ENCODE data around the gene PGS1. TPM values are rescaled to one million over a fixed set of nuclear protein-coding genes. Genes with fewer than 3 reads are reported as not detected.
"Not testable (repeated sequence)": the region's sequence is repeated elsewhere in the genome, so short reads cannot be mapped to it uniquely, and the experiment has no call there.

Gene PGS1
- total RNA-seq, 1 donor from 2014 or later = 85.5 TPM

DNA sequence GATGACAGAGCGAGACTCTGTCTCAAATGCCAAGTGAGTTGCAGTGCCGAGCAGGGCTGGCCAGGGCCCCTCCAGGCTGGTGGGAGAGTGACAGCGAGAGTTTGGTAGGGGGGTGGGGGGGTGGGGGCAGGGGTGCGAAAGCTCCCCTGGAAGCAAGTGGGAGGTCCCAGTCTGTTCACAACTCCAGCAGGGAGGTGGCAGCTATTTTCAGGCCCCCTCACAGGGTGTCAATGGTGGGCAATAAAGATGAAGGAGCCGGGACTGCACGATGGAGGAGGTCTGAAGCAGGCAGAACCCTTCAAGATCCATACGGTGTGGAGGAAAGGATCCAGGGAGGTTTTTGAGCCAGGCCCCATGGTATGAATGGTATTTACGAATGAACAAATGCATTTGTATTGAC is 83.7 kb downstream of the PGS1 start:
- Mint-ChIP-seq H3K4me3 (ENCODE audit: unreplicated experiment) (no peak overlapping the region), H3K27me3 (ENCODE audit: unreplicated experiment) (peaks cover 5% of the 10 kb centered on the region), H3K9me3 (ENCODE audit: unreplicated experiment) (no peaks in the 10 kb centered on the region), H3K36me3 (ENCODE audit: low read depth, unreplicated experiment) (no peaks in the 10 kb centered on the region), H3K27ac (ENCODE audit: unreplicated experiment) (no peak overlapping the region), H3K4me1 (ENCODE audit: unreplicated experiment) (no peaks in the 10 kb centered on the region)
- TF ChIP-seq, protein P1, sequence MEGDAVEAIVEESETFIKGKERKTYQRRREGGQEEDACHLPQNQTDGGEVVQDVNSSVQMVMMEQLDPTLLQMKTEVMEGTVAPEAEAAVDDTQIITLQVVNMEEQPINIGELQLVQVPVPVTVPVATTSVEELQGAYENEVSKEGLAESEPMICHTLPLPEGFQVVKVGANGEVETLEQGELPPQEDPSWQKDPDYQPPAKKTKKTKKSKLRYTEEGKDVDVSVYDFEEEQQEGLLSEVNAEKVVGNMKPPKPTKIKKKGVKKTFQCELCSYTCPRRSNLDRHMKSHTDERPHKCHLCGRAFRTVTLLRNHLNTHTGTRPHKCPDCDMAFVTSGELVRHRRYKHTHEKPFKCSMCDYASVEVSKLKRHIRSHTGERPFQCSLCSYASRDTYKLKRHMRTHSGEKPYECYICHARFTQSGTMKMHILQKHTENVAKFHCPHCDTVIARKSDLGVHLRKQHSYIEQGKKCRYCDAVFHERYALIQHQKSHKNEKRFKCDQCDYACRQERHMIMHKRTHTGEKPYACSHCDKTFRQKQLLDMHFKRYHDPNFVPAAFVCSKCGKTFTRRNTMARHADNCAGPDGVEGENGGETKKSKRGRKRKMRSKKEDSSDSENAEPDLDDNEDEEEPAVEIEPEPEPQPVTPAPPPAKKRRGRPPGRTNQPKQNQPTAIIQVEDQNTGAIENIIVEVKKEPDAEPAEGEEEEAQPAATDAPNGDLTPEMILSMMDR (IDR thresholded peaks at IDR 0.05; ENCODE audit: unreplicated experiment) = no peak
- DNase-seq (ENCODE audit: low spot score) = no peak

DNA sequence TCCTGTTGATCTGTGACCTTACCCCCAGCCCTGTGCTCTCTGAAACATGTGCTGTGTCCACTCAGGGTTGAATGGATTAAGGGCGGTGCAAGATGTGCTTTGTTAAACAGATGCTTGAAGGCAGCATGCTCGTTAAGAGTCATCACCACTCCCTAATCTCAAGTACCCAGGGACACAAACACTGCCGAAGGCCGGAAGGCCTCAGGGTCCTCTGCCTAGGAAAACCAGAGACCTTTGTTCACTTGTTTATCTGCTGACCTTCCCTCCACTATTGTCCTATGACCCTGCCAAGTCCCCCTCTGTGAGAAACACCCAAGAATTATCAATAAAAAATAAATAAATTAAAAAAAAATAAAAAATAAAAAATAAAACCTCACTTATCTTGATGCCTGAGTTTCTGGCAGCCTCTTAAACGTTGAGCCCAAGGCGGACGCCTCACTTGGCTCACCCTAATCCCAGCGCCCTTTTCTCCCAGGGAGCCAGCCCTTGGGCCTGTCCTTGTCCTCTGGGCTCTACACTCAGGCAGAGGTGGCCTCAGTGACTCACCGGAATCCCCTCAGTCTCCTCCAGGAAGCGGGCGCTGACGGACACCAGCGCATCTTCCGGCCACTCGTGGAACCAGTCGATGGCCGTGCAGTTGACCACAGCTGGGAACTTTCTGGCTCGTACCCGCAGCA is 87.8 kb downstream of the PGS1 start:
- H3K9me3 Mint-ChIP-seq (ENCODE audit: unreplicated experiment); H3K4me1 Mint-ChIP-seq (ENCODE audit: unreplicated experiment); H3K4me3 Mint-ChIP-seq (ENCODE audit: unreplicated experiment); H3K27ac Mint-ChIP-seq (ENCODE audit: unreplicated experiment); H3K36me3 Mint-ChIP-seq (ENCODE audit: low read depth, unreplicated experiment); H3K27me3 Mint-ChIP-seq (ENCODE audit: unreplicated experiment); DNase-seq (ENCODE audit: low spot score): not testable (repeated sequence)

DNA sequence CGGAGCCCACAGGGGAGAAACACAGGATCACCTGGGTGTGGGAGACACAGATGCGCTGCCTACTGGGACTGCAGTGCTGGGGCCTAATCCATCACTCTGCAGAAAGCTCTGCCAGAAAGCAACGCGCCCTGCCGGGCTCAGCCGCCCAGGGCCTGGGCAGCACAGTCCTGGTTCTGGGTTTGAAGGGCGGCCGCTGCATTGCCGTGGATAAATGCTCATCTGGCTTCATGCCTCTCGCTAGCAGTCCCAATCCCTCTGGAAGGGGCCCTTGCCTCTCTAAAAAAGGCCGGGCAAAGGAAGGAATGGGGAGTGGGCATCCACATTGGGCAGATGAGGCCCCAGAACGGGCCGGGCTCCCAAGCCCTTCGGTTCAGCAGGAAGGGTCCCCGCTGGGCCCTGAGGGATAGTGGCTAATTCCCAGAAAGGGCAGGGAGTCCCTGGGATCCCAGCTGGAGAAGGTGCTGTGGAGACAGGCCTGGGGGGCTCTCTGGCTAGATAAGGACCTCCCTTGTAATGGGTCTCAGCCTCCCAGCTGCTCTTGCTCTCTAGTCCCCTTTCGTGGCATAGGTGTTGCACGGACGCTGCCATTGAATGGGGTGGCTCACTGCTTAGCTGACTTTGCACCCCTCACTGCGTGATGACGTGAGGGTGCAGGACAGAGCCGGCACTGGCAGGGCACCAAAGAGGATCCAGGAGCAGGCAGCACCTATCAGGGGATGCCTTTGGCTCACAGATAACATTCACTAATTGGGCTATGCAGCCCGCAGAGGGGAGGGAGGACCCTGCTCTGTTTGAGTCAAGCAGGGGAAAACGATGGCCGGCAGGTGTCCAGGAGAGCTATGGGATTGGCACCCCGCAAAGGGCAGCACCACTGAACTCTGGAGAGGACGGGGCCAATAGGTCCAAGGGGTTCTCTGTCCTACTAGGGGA is 88.6 kb downstream of the PGS1 start:
- Mint-ChIP-seq H3K27ac (ENCODE audit: unreplicated experiment) (no peak overlapping the region), H3K4me3 (ENCODE audit: unreplicated experiment) (no peak overlapping the region), H3K9me3 (ENCODE audit: unreplicated experiment) (no peaks in the 10 kb centered on the region), H3K36me3 (ENCODE audit: low read depth, unreplicated experiment) (no peaks in the 10 kb centered on the region), H3K4me1 (ENCODE audit: unreplicated experiment) (no peaks in the 10 kb centered on the region), H3K27me3 (ENCODE audit: unreplicated experiment) (peaks cover 4% of the 10 kb centered on the region)
- TF ChIP-seq, protein P1 (IDR thresholded peaks at IDR 0.05; ENCODE audit: unreplicated experiment) = no peak
- DNase-seq (ENCODE audit: low spot score) = no peak

DNA sequence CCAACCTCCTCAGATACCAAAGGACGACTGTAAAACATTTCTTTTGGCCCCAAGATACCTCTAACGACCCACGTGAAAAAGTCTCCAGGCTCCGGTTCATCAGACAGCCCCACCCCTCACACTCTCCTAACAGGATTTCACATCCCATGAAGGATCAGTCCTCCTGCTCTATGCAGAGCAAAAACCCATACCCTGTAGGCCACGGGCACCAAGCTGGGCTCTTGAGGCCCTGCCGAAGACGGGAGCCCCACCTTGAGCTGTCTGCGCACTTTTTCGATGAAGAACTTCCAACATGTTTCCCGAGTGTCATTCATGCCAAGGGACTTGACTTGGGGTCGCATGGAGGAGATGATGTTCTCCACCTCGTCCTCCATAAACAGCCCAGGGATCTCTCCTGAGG is 89.9 kb downstream of the PGS1 start:
- H3K36me3 Mint-ChIP-seq (ENCODE audit: low read depth, unreplicated experiment) = no peaks in the 10 kb centered on the region
- H3K9me3 Mint-ChIP-seq (ENCODE audit: unreplicated experiment) = no peaks in the 10 kb centered on the region
- H3K27me3 Mint-ChIP-seq (ENCODE audit: unreplicated experiment) = no peaks in the 10 kb centered on the region
- no peak for DNase-seq (ENCODE audit: low spot score)
- no peaks in the 10 kb centered on the region for H3K4me1 Mint-ChIP-seq (ENCODE audit: unreplicated experiment)
- H3K4me3 Mint-ChIP-seq (ENCODE audit: unreplicated experiment) = no peak overlapping the region
- TF ChIP-seq, protein P1 (IDR thresholded peaks at IDR 0.05; ENCODE audit: unreplicated experiment) = no peak
- H3K27ac Mint-ChIP-seq (ENCODE audit: unreplicated experiment) = no peak overlapping the region

DNA sequence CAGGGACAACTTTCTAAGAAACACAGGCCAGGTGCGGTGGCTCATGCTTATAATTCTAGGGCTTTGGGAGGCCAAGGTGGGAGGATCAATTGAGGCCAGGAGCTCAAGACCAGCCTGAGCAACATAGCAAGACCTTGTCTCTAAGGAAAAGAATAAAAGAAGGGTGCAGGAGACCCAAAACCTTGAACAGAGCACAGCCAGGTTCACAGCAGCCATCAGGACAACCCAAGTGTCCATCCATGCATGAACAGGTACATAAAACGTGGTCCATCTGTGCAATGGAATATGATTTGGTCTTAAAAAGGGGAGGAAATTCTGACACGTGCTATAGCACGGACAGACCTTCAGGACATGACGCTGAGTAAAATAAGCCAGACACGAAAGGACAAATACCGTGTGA is 91.0 kb downstream of the PGS1 start:
- Mint-ChIP-seq H3K4me1 (ENCODE audit: unreplicated experiment) (no peaks in the 10 kb centered on the region), H3K27me3 (ENCODE audit: unreplicated experiment) (no peaks in the 10 kb centered on the region), H3K36me3 (ENCODE audit: low read depth, unreplicated experiment) (no peaks in the 10 kb centered on the region), H3K4me3 (ENCODE audit: unreplicated experiment) (no peak overlapping the region), H3K9me3 (ENCODE audit: unreplicated experiment) (no peaks in the 10 kb centered on the region), H3K27ac (ENCODE audit: unreplicated experiment) (no peak overlapping the region)
- TF ChIP-seq, protein P1 (IDR thresholded peaks at IDR 0.05; ENCODE audit: unreplicated experiment) = no peak
- DNase-seq (ENCODE audit: low spot score) = no peak

All from endothelial cell (in vitro differentiated cells).